ENCODE data around the gene STX11.

The STX11 gene

GRCh38 chr6:144216668-144217218 lies 66.4 kb downstream of the STX11 start:
- ATAC-seq = peak; percentile 48 to 57

- ATAC-seq = no peak
Measured at GRCh38 chr6:144217264-144217663, 66.9 kb downstream of the STX11 start.

- no peak for ATAC-seq
Measured at GRCh38 chr6:144217797-144218196, 67.5 kb downstream of the STX11 start.

- ATAC-seq = no peak
Measured at GRCh38 chr6:144219056-144219685, 68.9 kb downstream of the STX11 start.

- no peak for ATAC-seq
Measured at GRCh38 chr6:144220031-144220790, 69.9 kb downstream of the STX11 start.

- ATAC-seq = no peak
Measured at GRCh38 chr6:144223686-144224085, 73.4 kb downstream of the STX11 start.

- no peak for ATAC-seq
Measured at GRCh38 chr6:144231721-144232120, 81.4 kb downstream of the STX11 start.

GRCh38 chr6:144232176-144232831 lies 82.0 kb downstream of the STX11 start:
- no peak for ATAC-seq

- ATAC-seq = no peak
Measured at GRCh38 chr6:144232832-144233230, 82.5 kb downstream of the STX11 start.

- no peak for ATAC-seq
Measured at GRCh38 chr6:144234399-144234798, 84.1 kb downstream of the STX11 start.

- no peak for ATAC-seq
Measured at GRCh38 chr6:144234935-144235334, 84.6 kb downstream of the STX11 start.

All from activated CD4-positive, CD25-positive, alpha-beta regulatory T cell treated with anti-CD3 and anti-CD28 coated beads, Interleukin-2, amount 50 U/mL, for 24 hours (primary cell).